Measurements from ENCODE around the gene TDRD3.

- TF ChIP-seq, protein P1, sequence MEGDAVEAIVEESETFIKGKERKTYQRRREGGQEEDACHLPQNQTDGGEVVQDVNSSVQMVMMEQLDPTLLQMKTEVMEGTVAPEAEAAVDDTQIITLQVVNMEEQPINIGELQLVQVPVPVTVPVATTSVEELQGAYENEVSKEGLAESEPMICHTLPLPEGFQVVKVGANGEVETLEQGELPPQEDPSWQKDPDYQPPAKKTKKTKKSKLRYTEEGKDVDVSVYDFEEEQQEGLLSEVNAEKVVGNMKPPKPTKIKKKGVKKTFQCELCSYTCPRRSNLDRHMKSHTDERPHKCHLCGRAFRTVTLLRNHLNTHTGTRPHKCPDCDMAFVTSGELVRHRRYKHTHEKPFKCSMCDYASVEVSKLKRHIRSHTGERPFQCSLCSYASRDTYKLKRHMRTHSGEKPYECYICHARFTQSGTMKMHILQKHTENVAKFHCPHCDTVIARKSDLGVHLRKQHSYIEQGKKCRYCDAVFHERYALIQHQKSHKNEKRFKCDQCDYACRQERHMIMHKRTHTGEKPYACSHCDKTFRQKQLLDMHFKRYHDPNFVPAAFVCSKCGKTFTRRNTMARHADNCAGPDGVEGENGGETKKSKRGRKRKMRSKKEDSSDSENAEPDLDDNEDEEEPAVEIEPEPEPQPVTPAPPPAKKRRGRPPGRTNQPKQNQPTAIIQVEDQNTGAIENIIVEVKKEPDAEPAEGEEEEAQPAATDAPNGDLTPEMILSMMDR (IDR thresholded peaks at IDR 0.05): no peak
- TF ChIP-seq ZFX (IDR thresholded peaks at IDR 0.05; ENCODE audit: borderline replicate concordance): no peak
These were observed 30.3 kb downstream of the TDRD3 start for GRCh38 chr13:60427285-60427684.

Measured in 22Rv1 (cell line).